Fibroblast of skin of abdomen (primary cell): Measurements from ENCODE around the gene REXO4.
A peak's percentile ranks its signal among the peaks of the same experiment; 100 is the strongest.
"Not testable (repeated sequence)": the region's sequence is repeated elsewhere in the genome, so short reads cannot be mapped to it uniquely, and the experiment has no call there.

Source experiments
- DNase-seq: peaks from one replicate; pipeline ENCODE4 v3.0.0-alpha.2; 2013

Gene REXO4

DNA sequence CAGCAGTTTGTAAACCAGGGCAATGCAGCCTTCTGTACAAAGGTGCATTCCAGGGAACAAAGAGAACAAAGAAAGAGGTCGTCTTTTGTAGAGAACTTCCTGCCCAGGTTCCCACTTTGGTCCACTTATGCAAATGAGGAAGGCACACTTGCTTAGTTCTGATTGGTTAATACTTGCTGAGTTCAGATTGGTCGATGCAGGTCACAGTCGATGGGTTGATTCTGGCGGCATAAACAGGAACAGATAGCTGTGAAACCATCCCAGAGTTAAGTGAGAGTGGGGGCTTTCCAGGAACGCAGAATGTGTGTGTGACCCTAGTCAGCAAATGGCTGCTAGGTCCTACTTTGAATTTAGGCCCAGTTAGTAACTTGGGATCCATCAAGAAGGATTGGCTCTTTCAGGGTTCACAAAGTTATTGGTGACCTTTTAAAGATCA lies 2.6 kb upstream of the REXO4 start:
- no peak for DNase-seq

DNA sequence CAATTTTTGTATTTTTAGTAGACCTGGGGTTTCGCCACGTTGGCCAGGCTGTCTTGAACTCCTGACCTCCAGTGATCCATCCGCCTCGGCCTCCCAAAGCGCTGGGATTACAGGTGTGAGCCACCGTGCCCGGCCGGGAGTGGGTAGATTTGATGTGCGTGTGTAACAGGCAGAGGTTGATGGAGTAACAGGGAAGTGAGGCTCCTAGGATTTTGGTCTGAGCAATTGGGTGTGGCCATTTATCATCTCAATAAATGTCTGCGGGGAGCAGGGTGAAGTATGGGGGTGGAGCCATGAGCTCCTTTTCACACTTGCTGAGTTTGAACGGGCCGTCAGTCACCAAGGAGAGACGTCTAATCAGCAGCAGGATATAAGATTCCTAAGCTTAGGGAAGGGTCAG lies 1.2 kb upstream of the REXO4 start:
- DNase-seq = no peak

DNA sequence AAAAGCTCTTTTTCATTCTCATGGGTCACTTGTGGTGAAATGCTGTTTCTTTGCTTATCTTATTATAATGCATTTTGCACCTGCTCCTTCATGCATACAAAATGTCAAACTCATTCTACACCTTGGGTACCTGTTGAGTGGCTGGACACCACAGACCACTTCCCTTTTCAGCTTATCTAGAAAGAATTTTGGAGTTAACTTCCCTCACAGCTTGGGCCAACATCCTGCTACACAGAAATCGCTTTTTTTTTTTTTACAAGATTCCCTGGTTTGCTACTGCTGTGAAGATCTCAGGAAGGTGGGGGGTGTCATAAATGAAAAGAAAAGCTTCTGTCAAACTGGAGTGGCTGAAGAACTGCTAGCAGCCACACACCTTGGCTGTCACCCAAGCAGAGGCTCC lies 2.6 kb downstream of the REXO4 start:
- DNase-seq = no peak

DNA sequence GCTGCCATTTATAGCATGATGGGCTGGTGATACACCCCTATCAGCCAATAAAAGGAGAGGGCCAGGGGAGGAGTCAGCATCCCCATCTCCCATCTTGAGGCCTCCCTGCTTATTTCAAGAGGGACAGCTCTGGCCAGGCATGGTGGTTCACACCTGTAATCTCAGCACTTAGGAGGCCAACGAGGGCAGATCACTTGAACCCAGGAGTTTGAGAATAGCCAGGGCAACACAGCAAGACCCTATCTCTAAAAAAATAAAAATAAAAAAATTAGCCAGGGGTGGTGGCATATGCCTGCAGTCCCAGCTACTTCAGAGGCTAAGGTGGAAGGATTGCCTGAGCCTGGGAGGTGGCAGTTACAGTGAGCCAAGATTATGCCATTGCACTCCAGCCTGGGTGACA lies 9.8 kb downstream of the REXO4 start:
- no peak for DNase-seq

DNA sequence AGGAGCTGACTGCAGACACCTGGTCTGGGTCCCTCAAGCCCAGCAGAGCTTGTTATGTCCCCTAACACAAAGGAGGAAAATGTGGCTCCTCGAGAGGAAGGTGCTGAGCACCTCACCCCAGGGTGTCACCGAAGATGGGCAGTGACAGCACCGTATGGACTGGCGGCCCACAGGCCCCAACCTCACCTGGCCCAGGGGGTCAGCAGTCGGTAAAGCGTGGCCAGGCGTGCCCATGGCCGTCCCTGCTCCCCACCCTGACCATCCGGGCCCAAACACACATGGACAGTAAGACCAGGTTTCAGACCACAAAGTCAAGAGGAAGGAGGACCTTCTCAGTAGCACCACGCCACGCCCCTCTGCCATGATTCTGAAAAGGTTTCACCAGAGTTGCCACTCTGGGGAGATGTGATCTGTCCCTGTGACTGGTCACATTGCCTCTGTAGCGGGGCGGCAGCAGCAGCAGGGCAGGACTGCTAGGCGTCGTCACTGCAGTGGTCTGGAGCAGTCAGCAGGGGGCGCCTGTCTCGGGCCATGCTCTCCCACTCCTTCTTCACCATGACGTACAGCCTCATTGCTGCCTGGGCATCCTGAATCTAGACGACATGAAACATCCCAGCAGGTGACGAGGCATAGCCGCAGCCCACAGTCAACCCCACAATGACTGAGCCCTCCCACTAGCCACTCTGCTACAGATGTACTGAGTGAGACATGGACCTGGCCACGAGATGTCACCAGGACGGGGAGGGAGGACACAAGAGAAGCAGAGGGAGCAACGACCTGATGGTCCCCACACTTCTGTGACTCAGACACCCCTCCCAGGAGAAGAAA lies 11.1 kb downstream of the REXO4 start:
- peak; percentile 59 for DNase-seq

DNA sequence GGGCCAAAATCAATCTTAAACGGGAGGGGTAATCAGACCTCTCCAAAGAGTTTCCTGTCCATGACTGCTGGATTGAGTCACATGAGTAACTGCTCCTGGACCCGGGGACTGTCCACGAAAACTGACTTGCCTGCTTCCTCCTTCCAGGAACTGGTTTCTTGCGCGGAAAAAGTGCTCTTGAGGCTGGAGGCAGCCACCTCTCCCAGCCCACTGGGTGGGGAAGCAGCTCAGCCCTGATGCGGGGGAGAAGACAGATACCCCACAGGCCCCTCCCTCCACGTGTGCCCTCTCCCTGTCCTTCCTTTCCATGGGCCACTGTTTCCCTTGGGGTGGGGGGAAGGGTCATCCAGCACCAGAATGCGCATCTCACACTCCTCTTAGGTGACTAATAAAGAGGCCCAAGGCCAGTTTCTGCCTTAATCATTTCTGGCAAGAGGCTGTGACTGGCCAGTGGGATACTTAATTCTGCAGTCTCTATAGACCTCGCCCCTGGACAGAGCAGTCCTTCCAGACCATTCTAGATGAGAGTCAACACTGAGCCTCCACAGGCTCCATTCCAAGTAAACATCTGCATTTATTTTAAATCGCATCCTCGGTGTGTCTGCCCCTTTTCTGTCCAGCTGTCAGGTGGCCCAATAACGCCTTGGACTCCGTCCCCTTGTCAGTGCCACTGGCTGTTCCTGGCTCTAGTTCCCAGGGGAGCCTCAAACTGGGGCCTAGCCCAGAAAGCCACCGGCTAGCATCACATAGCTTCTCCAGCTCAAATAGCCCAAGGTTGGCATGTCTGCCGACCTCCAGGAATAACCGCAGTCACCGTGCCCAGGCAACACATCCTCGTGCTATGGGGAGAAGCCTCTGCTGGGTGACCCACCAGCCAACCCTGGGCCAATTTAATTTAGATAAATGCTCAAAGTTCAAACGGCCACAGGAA lies 12.0 kb downstream of the REXO4 start:
- DNase-seq = peak; percentile 9

DNA sequence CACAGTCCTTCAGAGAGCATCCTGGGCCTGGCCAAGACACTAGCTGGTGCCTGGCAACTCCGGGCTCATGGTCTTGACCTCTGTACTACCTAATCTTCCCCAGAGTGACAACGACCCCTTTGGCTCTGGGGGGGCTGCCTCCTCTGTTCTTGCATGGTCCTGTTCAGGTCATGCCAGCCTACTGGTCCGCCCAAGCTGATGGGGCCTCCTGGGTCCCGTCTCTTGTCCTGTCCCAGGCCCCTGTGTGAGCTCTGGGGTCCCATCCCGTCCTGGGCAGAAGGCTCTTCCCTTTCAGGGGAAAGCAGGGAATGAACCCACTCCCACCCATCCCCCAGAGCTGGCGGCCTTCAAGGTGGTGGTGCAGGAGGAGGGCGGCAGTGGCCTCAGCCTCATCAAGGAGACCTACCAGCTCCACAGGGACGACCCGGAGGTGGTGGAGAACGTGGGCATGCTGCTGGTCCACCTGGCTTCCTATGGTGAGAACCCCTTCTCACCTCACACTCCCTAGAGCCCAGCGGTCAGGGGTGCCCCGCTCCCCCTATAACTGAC lies 13.3 kb downstream of the REXO4 start:
- no peak for DNase-seq

DNA sequence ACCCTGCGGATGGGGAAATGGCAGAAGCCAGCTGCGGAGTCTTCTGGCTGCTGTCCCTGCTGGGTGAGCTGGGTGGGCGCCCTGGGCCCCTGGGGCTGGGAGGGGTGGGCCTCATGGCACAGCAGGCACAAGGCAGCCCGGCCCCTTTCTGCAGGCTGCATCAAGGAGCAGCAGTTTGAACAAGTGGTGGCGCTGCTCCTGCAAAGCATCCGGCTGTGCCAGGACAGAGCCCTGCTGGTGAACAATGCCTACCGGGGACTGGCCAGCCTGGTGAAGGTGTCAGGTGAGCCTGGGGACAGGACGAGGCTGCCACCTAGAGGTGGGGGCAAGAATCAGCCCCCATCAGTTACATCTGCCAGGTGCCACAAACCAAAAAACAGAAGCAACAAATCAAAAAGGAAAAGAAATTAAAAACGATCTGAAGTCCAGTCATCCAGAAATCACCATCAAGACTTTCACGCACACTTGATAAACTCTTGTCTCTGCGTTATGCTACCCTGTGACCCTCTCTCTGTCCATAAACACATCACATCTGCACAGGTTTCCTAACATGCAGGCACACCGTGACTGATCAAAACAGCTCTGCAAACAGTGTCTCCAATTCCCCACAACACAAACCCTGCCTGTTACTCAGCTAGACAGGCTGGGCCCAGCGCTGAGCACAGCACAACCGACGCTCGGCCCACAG lies 13.9 kb downstream of the REXO4 start:
- DNase-seq = no peak

DNA sequence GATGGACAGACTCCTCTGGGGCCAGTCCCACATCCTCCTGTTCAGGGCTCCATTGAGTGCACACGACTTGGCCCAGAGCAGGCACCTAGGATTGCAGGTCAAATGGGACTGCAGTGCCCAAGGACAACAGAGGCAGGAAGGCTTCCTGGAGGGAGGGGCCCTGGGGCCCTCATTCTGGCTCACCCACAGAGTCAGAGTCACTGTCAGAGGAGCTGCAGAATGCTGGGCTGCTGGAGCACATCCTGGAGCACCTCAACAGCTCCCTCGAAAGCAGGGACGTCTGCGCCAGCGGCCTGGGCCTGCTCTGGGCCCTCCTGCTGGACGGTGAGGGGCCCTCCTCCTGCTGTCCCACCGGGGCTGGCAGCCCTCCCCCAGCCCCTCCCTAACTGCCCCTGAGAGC lies 15.1 kb downstream of the REXO4 start:
- DNase-seq = no peak

DNA sequence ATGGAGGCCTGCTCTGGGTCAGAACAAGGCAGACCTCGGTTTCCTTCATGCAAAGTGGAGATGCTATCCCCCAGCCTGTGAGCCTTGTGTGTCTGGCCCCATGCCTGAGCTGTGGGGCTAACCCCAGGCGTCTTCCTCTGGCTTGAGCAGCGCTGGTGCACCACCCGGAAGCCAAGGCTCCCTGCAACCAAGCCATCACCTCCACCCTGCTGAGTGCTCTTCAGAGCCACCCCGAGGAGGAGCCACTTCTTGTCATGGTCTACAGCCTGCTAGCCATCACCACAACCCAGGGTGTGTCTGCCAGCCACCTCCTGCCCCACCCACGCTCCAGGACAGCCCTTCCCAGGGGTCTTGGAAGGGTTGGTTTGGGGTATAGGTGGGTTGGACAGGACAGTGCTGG lies 16.2 kb downstream of the REXO4 start:
- DNase-seq = no peak

DNA sequence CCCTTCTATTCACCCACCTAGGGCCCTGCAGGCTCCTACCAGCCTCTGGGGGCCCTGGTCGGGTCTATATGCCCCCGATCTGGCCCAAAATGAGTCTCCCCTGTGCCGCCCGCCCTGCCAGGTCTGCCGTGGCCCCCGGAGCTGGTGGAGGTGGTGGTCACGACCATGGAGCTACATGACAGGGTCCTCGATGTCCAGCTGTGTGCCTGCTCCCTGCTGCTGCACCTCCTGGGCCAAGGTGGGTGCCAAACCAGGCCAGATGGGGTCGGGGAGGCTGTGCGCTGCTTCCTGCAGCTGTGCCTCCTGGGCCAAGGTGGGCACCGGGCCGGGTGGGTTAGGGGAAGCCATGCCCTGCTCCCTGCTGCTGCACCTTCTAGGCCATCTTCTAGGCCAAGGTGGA lies 17.5 kb downstream of the REXO4 start:
- DNase-seq = no peak

DNA sequence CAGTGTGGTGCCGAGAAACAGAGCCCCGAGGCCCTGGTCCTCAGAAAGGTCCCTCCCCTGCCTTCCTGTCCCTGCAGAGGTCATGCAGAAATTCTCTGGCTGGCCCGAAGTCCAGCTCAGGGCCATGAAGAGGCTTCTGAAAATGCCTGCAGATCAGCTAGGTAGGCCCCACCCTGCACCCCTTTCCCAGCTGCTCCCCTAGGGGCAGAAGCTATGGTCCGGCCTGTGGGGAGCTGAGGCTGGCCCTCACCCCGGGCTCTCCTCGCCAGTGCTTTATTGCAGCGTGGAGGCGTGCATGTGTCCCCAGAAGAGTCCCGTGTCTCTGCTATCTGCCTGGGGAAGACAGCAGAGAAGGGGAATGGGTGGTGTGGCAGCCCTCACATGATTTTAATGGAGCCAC lies 19.9 kb downstream of the REXO4 start:
- no peak for DNase-seq

DNA sequence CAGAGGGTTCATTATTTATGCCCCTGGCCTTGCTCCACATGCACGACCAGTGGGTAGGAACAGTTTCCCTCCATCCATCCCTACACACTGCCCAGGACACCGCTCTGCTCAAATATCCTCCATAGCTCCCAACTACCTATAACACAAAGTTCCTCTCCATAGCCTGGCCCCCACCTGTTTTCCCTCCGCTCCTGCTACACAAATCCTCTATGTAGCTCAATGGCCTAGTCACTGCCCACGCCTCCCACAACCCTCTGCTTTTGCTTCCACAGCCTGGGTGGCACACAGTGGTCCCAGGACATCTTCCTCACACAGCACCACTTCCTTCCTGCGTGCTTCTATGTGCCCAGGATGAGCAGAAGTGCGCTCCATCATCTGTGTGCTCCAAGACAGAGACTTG lies 20.4 kb downstream of the REXO4 start:
- DNase-seq = no peak

DNA sequence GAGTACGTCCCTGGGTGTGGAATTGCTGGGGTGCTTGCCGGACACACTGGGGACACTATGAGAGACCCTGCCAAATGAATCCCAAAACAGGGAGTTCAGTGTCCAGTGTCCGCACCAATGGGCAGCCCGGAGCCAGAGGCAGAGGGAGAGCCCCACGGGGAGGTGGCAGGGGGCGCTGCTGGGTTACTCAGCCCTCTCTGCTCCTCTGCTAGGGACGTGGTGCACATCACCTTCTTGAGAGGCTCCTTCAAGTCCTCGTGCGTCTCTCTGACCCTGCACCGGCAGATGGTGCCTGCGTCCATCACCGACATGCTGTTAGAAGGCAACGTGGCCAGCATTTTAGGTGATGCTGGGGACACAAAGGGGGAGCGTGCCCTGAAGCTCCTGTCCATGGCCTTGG lies 20.9 kb downstream of the REXO4 start:
- DNase-seq = no peak

DNA sequence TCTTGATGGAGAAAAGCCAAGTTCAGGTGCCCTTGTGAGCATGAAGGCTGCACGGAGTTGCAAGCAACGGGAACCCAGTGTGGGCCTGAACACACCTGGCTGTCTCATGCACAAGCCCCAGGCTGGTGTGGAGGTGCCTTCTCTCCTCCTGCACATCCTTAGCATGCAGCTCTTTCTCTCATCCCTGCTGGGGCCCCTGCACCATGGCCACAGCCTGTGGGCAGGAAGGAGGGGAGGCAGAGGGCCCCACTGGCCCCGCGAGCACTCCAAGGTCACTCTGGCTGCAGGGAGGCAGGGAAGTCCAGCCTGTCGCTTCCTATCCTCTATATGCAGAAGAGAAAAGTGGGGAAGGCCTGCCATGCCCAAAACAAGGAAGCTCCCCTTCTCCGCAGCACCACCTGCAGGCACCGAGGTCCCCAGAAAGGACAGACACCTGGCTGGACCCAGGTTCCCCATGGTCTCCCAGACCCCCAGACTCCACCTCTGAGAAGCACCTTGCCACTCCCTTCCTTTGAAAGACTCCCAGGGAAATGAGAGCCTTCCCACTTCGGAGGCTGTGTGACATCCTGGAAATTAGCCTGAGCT lies 23.0 kb downstream of the REXO4 start:
- no peak for DNase-seq

DNA sequence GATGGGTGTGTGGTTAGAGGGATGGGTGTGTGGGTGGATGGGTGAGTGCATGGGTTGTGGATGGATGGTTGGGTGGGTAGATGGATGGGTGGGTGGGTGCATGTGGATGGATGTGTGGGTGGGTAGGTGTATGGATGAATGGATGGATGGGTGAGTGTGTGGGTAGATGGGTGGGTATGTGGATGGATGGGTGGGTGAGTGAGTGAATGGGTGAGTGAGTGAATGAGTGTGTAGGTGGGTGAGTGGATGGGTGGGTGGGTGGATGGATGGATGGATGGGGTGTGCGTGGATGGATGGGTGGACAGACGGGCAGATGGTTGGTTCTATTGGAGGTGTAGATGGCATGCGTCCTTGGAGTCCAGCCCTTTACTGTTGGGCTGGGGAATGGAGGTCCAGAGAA lies 24.4 kb downstream of the REXO4 start:
- no peak for DNase-seq

DNA sequence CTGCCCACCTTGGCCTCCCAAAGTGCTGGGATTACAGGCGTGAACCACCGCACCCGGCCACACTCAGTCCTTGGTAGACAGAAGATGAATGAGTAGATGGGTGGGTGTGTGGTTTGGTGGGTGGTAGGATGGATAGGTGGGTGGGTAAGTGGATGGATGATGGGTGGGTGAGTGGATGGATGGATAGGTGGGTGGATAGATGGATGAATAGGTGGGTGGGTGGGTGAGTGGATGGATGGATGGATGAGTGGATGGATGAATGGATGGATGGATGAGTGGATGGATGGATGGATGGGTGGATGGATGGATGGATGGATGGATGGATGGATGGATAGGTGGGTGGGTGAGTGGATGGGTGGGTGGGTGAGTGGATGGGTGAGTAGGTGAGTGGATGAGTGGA lies 25.5 kb downstream of the REXO4 start:
- DNase-seq = not testable (repeated sequence)

DNA sequence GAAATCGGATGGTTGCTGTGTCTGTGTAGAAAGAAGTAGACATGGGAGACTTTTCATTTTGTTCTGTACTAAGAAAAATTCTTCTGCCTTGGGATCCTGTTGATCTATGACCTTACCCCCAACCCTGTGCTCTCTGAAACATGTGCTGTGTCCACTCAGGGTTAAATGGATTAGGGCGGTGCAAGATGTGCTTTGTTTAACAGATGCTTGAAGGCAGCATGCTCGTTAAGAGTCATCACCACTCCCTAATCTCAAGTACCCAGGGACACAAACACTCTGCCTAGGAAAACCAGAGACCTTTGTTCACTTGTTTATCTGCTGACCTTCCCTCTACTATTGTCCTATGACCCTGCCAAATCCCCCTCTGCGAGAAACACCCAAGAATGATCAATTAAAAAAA lies 26.4 kb downstream of the REXO4 start:
- DNase-seq = not testable (repeated sequence)

DNA sequence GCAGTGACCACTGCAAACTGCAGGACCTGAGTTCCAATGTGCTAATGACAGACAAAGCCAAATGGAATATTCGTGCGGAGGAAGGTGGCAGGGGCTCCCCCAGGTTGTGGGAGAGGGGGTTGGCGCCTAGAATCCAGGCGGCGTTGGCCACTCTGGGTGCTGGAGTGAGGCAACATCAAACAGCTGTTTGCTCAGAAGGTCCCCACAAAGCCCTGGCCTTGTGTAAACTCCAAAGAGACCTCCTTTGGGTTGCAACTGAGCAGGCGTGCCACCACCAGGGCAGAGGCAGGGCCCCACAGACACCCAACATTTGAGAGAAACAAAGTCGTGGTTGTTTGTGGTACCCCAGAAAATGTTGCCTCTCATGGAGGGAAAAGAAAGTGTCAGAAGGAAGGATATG lies 27.1 kb downstream of the REXO4 start:
- DNase-seq = no peak

DNA sequence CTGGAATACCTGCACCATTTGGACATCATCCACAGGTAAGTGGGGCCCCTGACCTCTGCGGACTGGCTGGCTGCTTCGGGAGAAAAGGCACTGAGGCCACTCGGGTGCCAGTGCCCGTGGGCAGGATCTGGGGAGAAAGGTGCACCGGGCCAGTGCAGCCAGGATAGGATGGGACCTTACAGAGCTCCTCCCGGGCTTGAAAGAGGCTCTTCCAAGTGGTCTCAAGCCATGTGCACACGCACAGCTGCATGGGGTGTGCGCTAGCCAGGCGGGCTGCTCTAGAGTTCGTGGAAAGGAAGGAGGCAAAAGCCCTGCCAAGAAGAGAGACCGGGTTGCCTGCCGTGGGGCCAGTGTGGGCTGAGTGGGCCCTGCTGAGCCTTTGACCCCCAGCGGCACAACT lies 28.2 kb downstream of the REXO4 start:
- DNase-seq = no peak

DNA sequence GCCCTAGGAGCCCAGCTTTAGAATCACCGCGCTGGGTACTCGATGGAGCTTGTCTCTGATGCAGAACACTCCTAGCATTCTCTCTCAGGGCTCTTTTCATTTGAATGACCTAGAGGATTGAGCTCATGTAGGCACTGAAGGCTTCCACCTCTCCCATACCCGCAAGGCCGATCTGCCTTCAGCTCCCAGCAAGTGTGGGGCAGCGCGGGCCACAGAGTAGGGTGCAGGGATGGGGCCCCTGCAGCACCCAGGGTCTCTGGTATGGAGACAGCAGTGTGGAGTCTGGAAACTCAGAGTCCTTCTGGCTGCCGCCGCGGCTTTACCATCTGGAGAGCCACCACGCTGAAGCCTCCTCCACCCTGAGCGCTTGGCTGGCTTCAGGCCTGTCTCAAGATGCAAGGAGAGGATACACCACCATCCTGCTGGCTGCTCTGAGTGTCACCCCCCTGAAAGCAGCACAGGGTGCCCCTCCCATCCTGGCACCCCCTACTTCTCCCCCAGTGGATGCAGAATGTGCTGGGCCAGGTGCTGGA lies 28.7 kb downstream of the REXO4 start:
- DNase-seq = no peak

DNA sequence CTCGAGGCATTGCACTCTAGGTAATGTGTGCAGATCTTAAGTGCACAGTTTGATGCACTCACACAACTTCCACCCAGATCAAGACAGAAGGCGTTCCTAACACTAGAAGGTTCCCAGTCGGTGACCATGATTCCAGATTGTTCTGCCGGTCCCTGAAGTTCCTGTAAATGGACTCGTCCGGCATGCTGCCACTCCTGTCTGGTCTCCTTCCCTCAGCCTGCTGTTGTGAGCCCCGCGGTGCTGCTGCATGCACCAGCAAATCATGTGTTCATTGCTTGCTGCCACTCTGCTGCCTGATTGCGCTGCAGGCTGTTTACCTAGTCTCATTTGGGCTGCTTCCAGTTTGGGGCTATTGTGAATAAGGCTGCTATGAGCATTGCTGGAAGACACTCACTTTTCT lies 30.1 kb downstream of the REXO4 start:
- no peak for DNase-seq
